Measurements from ENCODE around the gene TMEM229B.

- TF ChIP-seq CTCF (IDR thresholded peaks at IDR 0.05; ENCODE audit: borderline replicate concordance, extremely low read depth, low read length, poor library complexity, severe bottlenecking) (no peak), EZH2 (IDR thresholded peaks at IDR 0.05; ENCODE audit: borderline replicate concordance, low read depth, low read length, severe bottlenecking) (no peak)
These were observed 30.7 kb downstream of the TMEM229B start for GRCh38 chr14:67457782-67458181.

All from DND-41 (cell line).